ENCODE data around the gene TMEM134.

DNA sequence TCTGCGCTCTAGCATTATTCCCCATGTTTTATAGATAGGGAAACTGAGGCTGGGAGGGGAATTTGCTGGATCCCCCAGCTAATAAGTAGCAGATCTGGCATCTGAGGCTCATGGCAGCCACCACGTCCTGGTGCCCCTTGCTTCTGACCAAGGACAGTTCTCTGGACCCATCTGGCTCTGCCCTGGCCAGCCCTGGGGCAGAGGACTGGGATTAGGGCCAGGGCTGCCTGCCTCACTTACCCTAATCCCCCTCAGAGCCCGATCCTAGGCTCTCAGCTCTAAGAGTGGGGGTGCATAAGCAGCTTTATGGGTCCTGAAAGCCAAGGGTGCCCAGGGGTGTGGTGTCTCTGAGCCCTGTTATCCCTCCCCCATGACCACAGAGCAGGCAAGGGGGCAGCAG is 14.0 kb downstream of the TMEM134 start, which contains the start of gene CABP4:
- TF ChIP-seq, protein P1, sequence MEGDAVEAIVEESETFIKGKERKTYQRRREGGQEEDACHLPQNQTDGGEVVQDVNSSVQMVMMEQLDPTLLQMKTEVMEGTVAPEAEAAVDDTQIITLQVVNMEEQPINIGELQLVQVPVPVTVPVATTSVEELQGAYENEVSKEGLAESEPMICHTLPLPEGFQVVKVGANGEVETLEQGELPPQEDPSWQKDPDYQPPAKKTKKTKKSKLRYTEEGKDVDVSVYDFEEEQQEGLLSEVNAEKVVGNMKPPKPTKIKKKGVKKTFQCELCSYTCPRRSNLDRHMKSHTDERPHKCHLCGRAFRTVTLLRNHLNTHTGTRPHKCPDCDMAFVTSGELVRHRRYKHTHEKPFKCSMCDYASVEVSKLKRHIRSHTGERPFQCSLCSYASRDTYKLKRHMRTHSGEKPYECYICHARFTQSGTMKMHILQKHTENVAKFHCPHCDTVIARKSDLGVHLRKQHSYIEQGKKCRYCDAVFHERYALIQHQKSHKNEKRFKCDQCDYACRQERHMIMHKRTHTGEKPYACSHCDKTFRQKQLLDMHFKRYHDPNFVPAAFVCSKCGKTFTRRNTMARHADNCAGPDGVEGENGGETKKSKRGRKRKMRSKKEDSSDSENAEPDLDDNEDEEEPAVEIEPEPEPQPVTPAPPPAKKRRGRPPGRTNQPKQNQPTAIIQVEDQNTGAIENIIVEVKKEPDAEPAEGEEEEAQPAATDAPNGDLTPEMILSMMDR (IDR thresholded peaks at IDR 0.05 in 4 of 5, conservative IDR thresholded peaks at IDR 0.05 in 1 of 5), result no peak
- TF ChIP-seq POLR2A (IDR thresholded peaks at IDR 0.05), result no peak
